ENCODE data around the gene SUCLA2.

SUCLA2 gene

GRCh38 chr13:47917022-47917574, 84.0 kb downstream of the SUCLA2 start:
- H3K27me3 ChIP-seq (ENCODE audit: insufficient read depth, poor library complexity, severe bottlenecking), result no peaks in the 10 kb centered on the region
- no peak overlapping the region for H3K4me3 ChIP-seq (ENCODE audit: severe bottlenecking)
- no peaks in the 10 kb centered on the region for H3K9me3 ChIP-seq (ENCODE audit: severe bottlenecking)
- no peak overlapping the region for H3K27ac ChIP-seq (ENCODE audit: poor library complexity, severe bottlenecking)
- H3K4me1 ChIP-seq (ENCODE audit: insufficient read depth, poor library complexity, severe bottlenecking), result no peaks in the 10 kb centered on the region
- H3K36me3 ChIP-seq (ENCODE audit: low read depth), result no peaks in the 10 kb centered on the region
- no peak for TF ChIP-seq CTCF (IDR thresholded peaks at IDR 0.05; ENCODE audit: poor library complexity, severe bottlenecking)
- ATAC-seq (ENCODE audit: low read depth) (no peak), DNase-seq (ENCODE audit: low spot score) (no peak)

GRCh38 chr13:47908197-47908902, 92.7 kb downstream of the SUCLA2 start:
- ATAC-seq (ENCODE audit: low read depth) (peak; percentile 71; the same call in 2 of the 3 replicates), DNase-seq (ENCODE audit: low spot score) (no peak)
- no peak overlapping the region for H3K27ac ChIP-seq (ENCODE audit: poor library complexity, severe bottlenecking)

GRCh38 chr13:47904891-47905290, 96.2 kb downstream of the SUCLA2 start:
- no peak for ATAC-seq (ENCODE audit: low read depth)
- Histone ChIP-seq H3K36me3 (ENCODE audit: low read depth) (no peaks in the 10 kb centered on the region), H3K9me3 (ENCODE audit: severe bottlenecking) (no peaks in the 10 kb centered on the region), H3K4me3 (ENCODE audit: severe bottlenecking) (no peak overlapping the region), H3K27me3 (ENCODE audit: insufficient read depth, poor library complexity, severe bottlenecking) (no peaks in the 10 kb centered on the region), H3K27ac (ENCODE audit: poor library complexity, severe bottlenecking) (no peak overlapping the region), H3K4me1 (ENCODE audit: insufficient read depth, poor library complexity, severe bottlenecking) (no peaks in the 10 kb centered on the region)
- no peak for DNase-seq (ENCODE audit: low spot score)
- no peak for TF ChIP-seq CTCF (IDR thresholded peaks at IDR 0.05; ENCODE audit: poor library complexity, severe bottlenecking)

More at GRCh38 chr13:47908197-47908902, 92.7 kb downstream of the SUCLA2 start:
- H3K36me3 ChIP-seq (ENCODE audit: low read depth), result no peaks in the 10 kb centered on the region
- H3K4me3 ChIP-seq (ENCODE audit: severe bottlenecking), result no peak overlapping the region
- no peak for TF ChIP-seq CTCF (IDR thresholded peaks at IDR 0.05; ENCODE audit: poor library complexity, severe bottlenecking)
- H3K9me3 ChIP-seq (ENCODE audit: severe bottlenecking), result no peaks in the 10 kb centered on the region
- H3K27me3 ChIP-seq (ENCODE audit: insufficient read depth, poor library complexity, severe bottlenecking), result no peaks in the 10 kb centered on the region
- no peaks in the 10 kb centered on the region for H3K4me1 ChIP-seq (ENCODE audit: insufficient read depth, poor library complexity, severe bottlenecking)

- H3K36me3 ChIP-seq (ENCODE audit: low read depth), result no peaks in the 10 kb centered on the region
- H3K27ac ChIP-seq (ENCODE audit: poor library complexity, severe bottlenecking), result no peak overlapping the region
- TF ChIP-seq CTCF (IDR thresholded peaks at IDR 0.05; ENCODE audit: poor library complexity, severe bottlenecking), result no peak
- H3K4me1 ChIP-seq (ENCODE audit: insufficient read depth, poor library complexity, severe bottlenecking), result no peaks in the 10 kb centered on the region
- DNase-seq (ENCODE audit: low spot score), result no peak
- H3K4me3 ChIP-seq (ENCODE audit: severe bottlenecking), result no peak overlapping the region
- no peaks in the 10 kb centered on the region for H3K9me3 ChIP-seq (ENCODE audit: severe bottlenecking)
- H3K27me3 ChIP-seq (ENCODE audit: insufficient read depth, poor library complexity, severe bottlenecking), result no peaks in the 10 kb centered on the region
- ATAC-seq (ENCODE audit: low read depth), result no peak
Observed at GRCh38 chr13:47904241-47904640, 96.8 kb downstream of the SUCLA2 start.

- no peaks in the 10 kb centered on the region for H3K36me3 ChIP-seq (ENCODE audit: low read depth)
- DNase-seq (ENCODE audit: low spot score), result no peak
- H3K4me1 ChIP-seq (ENCODE audit: insufficient read depth, poor library complexity, severe bottlenecking), result no peaks in the 10 kb centered on the region
- H3K27ac ChIP-seq (ENCODE audit: poor library complexity, severe bottlenecking), result no peak overlapping the region
- no peak; the same call in 2 of the 3 replicates for ATAC-seq (ENCODE audit: low read depth)
- H3K27me3 ChIP-seq (ENCODE audit: insufficient read depth, poor library complexity, severe bottlenecking), result no peaks in the 10 kb centered on the region
- no peak for TF ChIP-seq CTCF (IDR thresholded peaks at IDR 0.05; ENCODE audit: poor library complexity, severe bottlenecking)
- no peak overlapping the region for H3K4me3 ChIP-seq (ENCODE audit: severe bottlenecking)
- H3K9me3 ChIP-seq (ENCODE audit: severe bottlenecking), result no peaks in the 10 kb centered on the region
Observed at GRCh38 chr13:47903836-47904235, 97.2 kb downstream of the SUCLA2 start.

Measured in RWPE2 (cell line).